HepG2 (cell line): ENCODE measurements around the gene GNG7. TPM values are rescaled to one million over a fixed set of nuclear protein-coding genes. Genes with fewer than 3 reads are reported as not detected.

Experiments
- ARID3A ChIP-seq: IDR thresholded peaks from 2 replicates; pipeline ENCODE4 v1.6.1; 2012; ENCODE audit warnings: low read depth, low read length, improper control_type of control experiment
- ARID5B ChIP-seq: IDR thresholded peaks from 2 replicates; pipeline ENCODE4 v1.4.0; 2020; ENCODE audit warnings: mild to moderate bottlenecking, missing genetic modification reagents
- GABPA ChIP-seq, 2 experiments: IDR thresholded peaks; 2 replicates each; pipeline ENCODE4 v1.6.1; 2011 to 2016; ENCODE audit warnings: low read depth in 2 of 2, low read length in 1 of 2, missing biosample characterization in 1 of 2, missing genetic modification characterization in 1 of 2
- MAZ ChIP-seq, 2 experiments: sonication (generic) in 1 of 2; formaldehyde crosslinking in 1 of 2; IDR thresholded peaks; 2 replicates each; pipeline versions ENCODE4 v1.5.0 to v1.6.1; 2012 to 2020; ENCODE audit warnings: low read depth in 2 of 2, mild to moderate bottlenecking in 2 of 2, borderline replicate concordance in 1 of 2, improper control_type of control experiment in 1 of 2, low read length in 1 of 2, missing genetic modification reagents in 1 of 2, moderate library complexity in 1 of 2
- MIER2 ChIP-seq: IDR thresholded peaks from 2 replicates; pipeline ENCODE4 v1.6.1; 2016; ENCODE audit warnings: missing biosample characterization, missing genetic modification reagents
- RFX5 ChIP-seq: IDR thresholded peaks from 2 replicates; pipeline ENCODE4 v1.6.1; 2011; ENCODE audit warnings: low read depth, low read length, improper control_type of control experiment
- TFAP4 ChIP-seq: sonication (generic); IDR thresholded peaks from 2 replicates; pipeline ENCODE4 v1.6.1; 2016; ENCODE audit warnings: low read depth, borderline replicate concordance
- TFDP2 ChIP-seq: sonication (generic); formaldehyde crosslinking; IDR thresholded peaks from 2 replicates; pipeline ENCODE4 v1.4.0; 2020; ENCODE audit warnings: missing genetic modification reagents
- ZBTB14 ChIP-seq: sonication (generic); formaldehyde crosslinking; IDR thresholded peaks from 2 replicates; pipeline ENCODE4 v1.4.0; 2020; ENCODE audit warnings: missing genetic modification reagents
- ZNF230 ChIP-seq: sonication (generic); formaldehyde crosslinking; IDR thresholded peaks from 2 replicates; pipeline ENCODE4 v1.4.0; 2020; ENCODE audit warnings: mild to moderate bottlenecking, missing genetic modification reagents
- ZNF580 ChIP-seq: IDR thresholded peaks from 2 replicates; pipeline ENCODE4 v1.6.1; 2016; ENCODE audit warnings: low read depth, borderline replicate concordance
- ZNF639 ChIP-seq: conservative IDR thresholded peaks from 2 replicates; pipeline ENCODE4 v1.6.1; 2018; ENCODE audit warnings: missing genetic modification reagents
- ZNF841 ChIP-seq: sonication (generic); formaldehyde crosslinking; IDR thresholded peaks from 2 replicates; pipeline ENCODE4 v1.8.1; 2023; ENCODE audit warnings: missing genetic modification reagents, borderline replicate concordance
- ZNF850 ChIP-seq: sonication (generic); formaldehyde crosslinking; conservative IDR thresholded peaks from 2 replicates; pipeline ENCODE4 v1.9.0; 2021; ENCODE audit warnings: mild to moderate bottlenecking, missing genetic modification reagents
- polyA plus RNA-seq, 8 experiments: library from polyadenylated mRNA; depleted of rRNA in 3 of 8; stranded (reverse) in 7 of 8; unstranded in 1 of 8; fragments of >200 nt; fragmentation: Illumina TruSeq in 4 of 8; extraction: Trizol in 4 of 8; gene quantifications; 2 replicates each; pipeline versions ENCODE4 v1.2.1 to v1.2.3, GENCODE V29; 2011 to 2016; ENCODE audit warnings: low read depth in 4 of 8, missing spikeins in 1 of 8, mixed read lengths in 1 of 8; ENCODE audit not compliant: insufficient read depth in 1 of 8
- total RNA-seq, 5 experiments: library from RNA; depleted of rRNA; stranded (reverse); fragments of >200 nt; fragmentation: Illumina TruSeq; extraction: Trizol; gene quantifications; 2 replicates each; pipeline ENCODE4 v1.2.3, GENCODE V29; 2016; ENCODE audit warnings: low read depth in 1 of 5

The GNG7 gene
- total and polyA plus RNA-seq, 2 of the 13 experiments (the other 11 are each of a cell fraction or from before 2014, with no cell fraction given), result 1.4 to 3.3 TPM

GRCh38 chr19:2462635-2463421, 239.7 kb downstream of the GNG7 start (continued):
- TF ChIP-seq MAZ (IDR thresholded peaks at IDR 0.05; ENCODE audit: borderline replicate concordance, low read depth, low read length) (peak; percentile 90; the same call in 1 of the 2 replicates), MAZ (CRISPR knock-in tag; IDR thresholded peaks at IDR 0.05; ENCODE audit: low read depth) (peak; percentile 62; the same call in 1 of the 2 replicates), ZBTB14 (CRISPR knock-in tag) (no peak), RFX5 (peak; percentile 74), ZNF230 (CRISPR knock-in tag) (peak; percentile 77; the same call in 1 of the 2 replicates), MIER2 (CRISPR knock-in tag) (0 out of 2 replicates have a peak, but pooled peaks have one; percentile 36), ZNF841 (CRISPR knock-in tag) (0 out of 2 replicates have a peak, but pooled peaks have one; percentile 45), ZNF639 (CRISPR knock-in tag) (no peak), ARID5B (peak; percentile 74), GABPA (IDR thresholded peaks at IDR 0.05; ENCODE audit: low read depth, low read length) (no peak), GABPA (CRISPR knock-in tag; IDR thresholded peaks at IDR 0.05; ENCODE audit: low read depth) (peak; percentile 73), ZNF580 (peak; percentile 55; the same call in 1 of the 2 replicates), TFAP4 (peak; percentile 75), TFDP2 (CRISPR knock-in tag) (peak; percentile 99), ZNF850 (CRISPR knock-in tag) (0 out of 2 replicates have a peak, but pooled peaks have one; percentile 22), ARID3A (peak; percentile 93)
